Gastroesophageal sphincter (tissue), 4 donors: ENCODE measurements around the gene HEATR5B. TPM values are rescaled to one million over a fixed set of nuclear protein-coding genes. Genes with fewer than 3 reads are reported as not detected.
A peak's percentile ranks its signal among the peaks of the same experiment; 100 is the strongest.

Experiments
- ATAC-seq: fragments of 150-250 bp; one replicate; pipeline ENCODE4 v1.9.1; 2016; ENCODE audit warnings: mild to moderate bottlenecking, moderate library complexity
- H3K27ac ChIP-seq, 4 donors: fragments of 200-600 bp; sonication (generic) in 3 of 4; 1 replicate in 3 of 4; 2 replicates in 1 of 4; pipeline ENCODE4 v1.5.1; 2016 to 2019
- H3K27me3 ChIP-seq: fragments of 200-600 bp; sonication (generic); one replicate; pipeline ENCODE4 v1.5.1; 2019
- H3K36me3 ChIP-seq, 2 donors: fragments of 200-600 bp; sonication (generic); one replicate each; pipeline ENCODE4 v1.5.1; 2019; ENCODE audit warnings: control low read depth in 1 of 2
- H3K4me1 ChIP-seq, 3 donors: fragments of 200-600 bp; sonication (generic); 1 replicate in 2 of 3; 2 replicates in 1 of 3; pipeline ENCODE4 v1.5.1; 2016 to 2019; ENCODE audit warnings: control low read depth in 2 of 3
- H3K4me3 ChIP-seq, 2 donors: fragments of 200-600 bp; sonication (generic); one replicate each; pipeline ENCODE4 v1.5.1; 2019; ENCODE audit warnings: mild to moderate bottlenecking in 1 of 2, moderate library complexity in 1 of 2
- H3K9me3 ChIP-seq, 3 donors: fragments of 200-600 bp; sonication (generic); one replicate each; pipeline ENCODE4 v1.5.1; 2017 to 2019; ENCODE audit warnings: control low read depth in 2 of 3
- CTCF ChIP-seq, 4 experiments: fragments of 200-600 bp in 2 of 4; fragments of 450-650 bp in 2 of 4; sonication (generic) in 1 of 4; IDR thresholded peaks; one replicate each; pipeline ENCODE4 v1.5.1; 2017 to 2019; ENCODE audit warnings: antibody characterized with exemption in 4 of 4, mild to moderate bottlenecking in 2 of 4, moderate library complexity in 2 of 4
- EP300 ChIP-seq: sonication (generic); formaldehyde crosslinking; IDR thresholded peaks from one replicate; pipeline ENCODE4 v1.6.1; 2017; ENCODE audit warnings: antibody characterized with exemption, mild to moderate bottlenecking
- POLR2A ChIP-seq, 2 donors: fragments of 450-650 bp; IDR thresholded peaks; one replicate each; pipeline ENCODE4 v1.6.1; 2017; ENCODE audit warnings: antibody characterized with exemption in 2 of 2, mild to moderate bottlenecking in 2 of 2, moderate library complexity in 1 of 2
- POLR2AphosphoS5 ChIP-seq: sonication (generic); formaldehyde crosslinking; IDR thresholded peaks from one replicate; pipeline ENCODE4 v1.6.1; 2017; ENCODE audit warnings: antibody characterized with exemption
- WGBS, 2 donors: methylation state at CpG; one replicate each; pipeline ENCODE4 v1.1.5; 2018; ENCODE audit warnings: low coverage in 1 of 2; 5-methylcytosine and 5-hydroxymethylcytosine counted together
- total RNA-seq, 4 donors: library from RNA; depleted of rRNA; stranded (reverse); fragments of >200 nt; gene quantifications; one replicate each; pipeline ENCODE4 v1.1.0, GENCODE V29; 2016

HEATR5B gene
- total RNA-seq, result 10 to 100 TPM; 17.6 to 32.1 (median 22.1) TPM

GRCh38 chr2:37083873-37084794 lies at the start of gene HEATR5B, which contains the start of gene GPATCH11:
Gene HEATR5B, minus strand, starts transcription at chr2:37084372. Its CDS starts 958 bp downstream, at chr2:37083414.
Gene GPATCH11, plus strand, starts transcription at chr2:37084518. Its CDS starts 3,864 bp downstream, at chr2:37088382.
- ATAC-seq, result peak; percentile 99

GRCh38 chr2:37132914-37133313 lies 48.7 kb upstream of the HEATR5B start:
- 93 to 100% methylated on average over 5 to 6 of the region's 6 CpGs for WGBS, 2 donors
- H3K9me3 ChIP-seq, result no peaks in the 10 kb centered on the region
- no peak overlapping the region for H3K27ac ChIP-seq
- no peak for TF ChIP-seq POLR2AphosphoS5
- TF ChIP-seq POLR2A (IDR thresholded peaks at IDR 0.05), result no peak
- no peak for TF ChIP-seq CTCF (IDR thresholded peaks at IDR 0.05)
- no peak for TF ChIP-seq EP300
- H3K4me1 ChIP-seq, result no peaks in the 10 kb centered on the region
- peaks cover 0 to 100% of the 10 kb centered on the region in 2 donors for H3K36me3 ChIP-seq
- H3K27me3 ChIP-seq, result no peaks in the 10 kb centered on the region
- ATAC-seq, result no peak
- no peak overlapping the region for H3K4me3 ChIP-seq

More at GRCh38 chr2:37083873-37084794, at the start of gene HEATR5B, which contains the start of gene GPATCH11:
- Histone ChIP-seq H3K27me3 (no peaks in the 10 kb centered on the region), H3K4me3 (peak within 1 kb of the TSS; percentile 61 to 83), H3K4me1 (peaks cover 0 to 46% (median 7%) of the 10 kb centered on the region in 3 donors), H3K27ac (peak within 1 kb of the TSS; percentile 40 to 88 (median 86)), H3K36me3 (peaks cover 0 to 34% of the 10 kb centered on the region in 2 donors), H3K9me3 (no peaks in the 10 kb centered on the region)
- TF ChIP-seq POLR2A (IDR thresholded peaks at IDR 0.05) (peak; percentile 42 to 63), EP300 (no peak), POLR2AphosphoS5 (peak; percentile 62), CTCF (IDR thresholded peaks at IDR 0.05) (peak in 1 of 4 experiments; percentile 7)
- 0 to 2% methylated on average over 11 of the region's 74 CpGs for WGBS, 2 donors

- ATAC-seq, result no peak
- Histone ChIP-seq H3K4me1 (no peaks in the 10 kb centered on the region), H3K27ac (no peak overlapping the region), H3K9me3 (no peaks in the 10 kb centered on the region), H3K4me3 (no peak overlapping the region), H3K36me3 (peaks cover 0 to 97% of the 10 kb centered on the region in 2 donors), H3K27me3 (no peaks in the 10 kb centered on the region)
- 100% methylated on average over 1 of the region's 2 CpGs; no CpG with 5 or more reads in 1 of the 2 donors for WGBS, 2 donors
- TF ChIP-seq POLR2AphosphoS5, result no peak
- no peak for TF ChIP-seq POLR2A (IDR thresholded peaks at IDR 0.05)
- no peak for TF ChIP-seq EP300
- no peak for TF ChIP-seq CTCF (IDR thresholded peaks at IDR 0.05)
These were observed 41.2 kb upstream of the HEATR5B start for GRCh38 chr2:37125416-37125815.

- TF ChIP-seq EP300 (no peak), CTCF (IDR thresholded peaks at IDR 0.05) (no peak), POLR2AphosphoS5 (no peak), POLR2A (IDR thresholded peaks at IDR 0.05) (no peak)
- WGBS, 2 donors, result 90 to 93% methylated on average over 3 to 5 of the region's 5 CpGs
These were observed 35.0 kb upstream of the HEATR5B start for GRCh38 chr2:37119157-37119556.

More at GRCh38 chr2:37119157-37119556, 35.0 kb upstream of the HEATR5B start:
- Histone ChIP-seq H3K4me1 (no peaks in the 10 kb centered on the region), H3K9me3 (no peaks in the 10 kb centered on the region), H3K27me3 (no peaks in the 10 kb centered on the region), H3K36me3 (peaks cover 0 to 98% of the 10 kb centered on the region in 2 donors), H3K27ac (no peak overlapping the region), H3K4me3 (no peak overlapping the region)
- no peak for ATAC-seq
